ENCODE data around the gene TSPAN9.

Gene TSPAN9

GRCh38 chr12:3213768-3214167 is 136.6 kb downstream of the TSPAN9 start:
- DNase-seq, result no peak

- DNase-seq, result peak; percentile 74
These were observed 137.6 kb downstream of the TSPAN9 start for GRCh38 chr12:3214526-3215365.

GRCh38 chr12:3215410-3215975 is 138.3 kb downstream of the TSPAN9 start:
- no peak for DNase-seq

GRCh38 chr12:3216097-3216496 is 138.9 kb downstream of the TSPAN9 start:
- DNase-seq, result no peak

- DNase-seq, result no peak
These were observed 139.8 kb downstream of the TSPAN9 start for GRCh38 chr12:3216726-3217682.

GRCh38 chr12:3217683-3218079 is 140.5 kb downstream of the TSPAN9 start:
- no peak for DNase-seq

GRCh38 chr12:3218228-3219171 is 141.3 kb downstream of the TSPAN9 start:
- DNase-seq, result no peak

GRCh38 chr12:3219233-3219632 is 142.1 kb downstream of the TSPAN9 start:
- no peak for DNase-seq

- no peak for DNase-seq
These were observed 143.5 kb downstream of the TSPAN9 start for GRCh38 chr12:3220382-3221321.

- DNase-seq, result no peak
These were observed 145.1 kb downstream of the TSPAN9 start for GRCh38 chr12:3222306-3222705.

- DNase-seq, result no peak
These were observed 145.8 kb downstream of the TSPAN9 start for GRCh38 chr12:3222979-3223378.

- no peak for DNase-seq
These were observed 146.7 kb downstream of the TSPAN9 start for GRCh38 chr12:3223601-3224529.

GRCh38 chr12:3224530-3224903 is 147.3 kb downstream of the TSPAN9 start:
- no peak for DNase-seq

- no peak for DNase-seq
These were observed 148.1 kb downstream of the TSPAN9 start for GRCh38 chr12:3225154-3225795.

- no peak for DNase-seq
These were observed 148.6 kb downstream of the TSPAN9 start for GRCh38 chr12:3225796-3226180.

- no peak for DNase-seq
These were observed 149.1 kb downstream of the TSPAN9 start for GRCh38 chr12:3226264-3226663.

GRCh38 chr12:3227076-3227975 is 150.1 kb downstream of the TSPAN9 start:
- DNase-seq, result no peak

GRCh38 chr12:3228552-3228951 is 151.4 kb downstream of the TSPAN9 start:
- DNase-seq, result no peak

All from NCI-H510A (cell line).